IMR-90 (cell line): ENCODE results near the gene CPEB3.

Source experiments
- CEBPB ChIP-seq: IDR thresholded peaks from 2 replicates; pipeline ENCODE4 v1.6.1; 2012; ENCODE audit warnings: low read depth, low read length, improper control_type of control experiment
- CHD1 ChIP-seq: IDR thresholded peaks from 2 replicates; pipeline ENCODE4 v1.6.1; 2012; ENCODE audit warnings: low read depth, low read length, improper control_type of control experiment
- MAFK ChIP-seq: IDR thresholded peaks from 2 replicates; pipeline ENCODE4 v1.6.1; 2012; ENCODE audit warnings: low read depth, low read length, improper control_type of control experiment
- MXI1 ChIP-seq: IDR thresholded peaks from 2 replicates; pipeline ENCODE4 v1.6.1; 2012; ENCODE audit warnings: low read depth, mild to moderate bottlenecking, low read length, moderate library complexity, borderline replicate concordance
- POLR2A ChIP-seq: IDR thresholded peaks from 2 replicates; pipeline ENCODE4 v1.6.1; 2012; ENCODE audit warnings: mild to moderate bottlenecking, low read depth, low read length
- RAD21 ChIP-seq: IDR thresholded peaks from 2 replicates; pipeline ENCODE4 v1.6.1; 2012; ENCODE audit warnings: low read length, improper control_type of control experiment
- RCOR1 ChIP-seq: IDR thresholded peaks from 2 replicates; pipeline ENCODE4 v1.6.1; 2012; ENCODE audit warnings: mild to moderate bottlenecking, low read length, improper control_type of control experiment; ENCODE audit not compliant: insufficient replicate concordance
- RFX5 ChIP-seq: IDR thresholded peaks from 2 replicates; pipeline ENCODE4 v1.8.0; 2012; ENCODE audit warnings: low read depth, mild to moderate bottlenecking, low read length, moderate library complexity
- SMC3 ChIP-seq: fragments of 150-350 bp; IDR thresholded peaks from 2 replicates; pipeline ENCODE4 v1.6.1; 2016; ENCODE audit warnings: low read depth, mild to moderate bottlenecking, antibody characterized with exemption, low read length, moderate library complexity
- TF ChIP-seq, protein P1 (sequence below): conservative IDR thresholded peaks from 2 replicates; pipeline ENCODE4 v1.5.1; 2012; ENCODE audit warnings: mild to moderate bottlenecking, low read depth, low read length, improper control_type of control experiment
- TF ChIP-seq, protein P2 (sequence below): fragments of 150-350 bp; IDR thresholded peaks from 2 replicates; pipeline ENCODE4 v1.6.1; 2017; ENCODE audit warnings: mild to moderate bottlenecking, antibody characterized with exemption, low read length, low read depth
- TF ChIP-seq, protein P3 (sequence below): fragments of 150-350 bp; IDR thresholded peaks from 2 replicates; pipeline ENCODE4 v1.6.1; 2016; ENCODE audit warnings: low read depth, mild to moderate bottlenecking, low read length, moderate library complexity, borderline replicate concordance

DNA sequence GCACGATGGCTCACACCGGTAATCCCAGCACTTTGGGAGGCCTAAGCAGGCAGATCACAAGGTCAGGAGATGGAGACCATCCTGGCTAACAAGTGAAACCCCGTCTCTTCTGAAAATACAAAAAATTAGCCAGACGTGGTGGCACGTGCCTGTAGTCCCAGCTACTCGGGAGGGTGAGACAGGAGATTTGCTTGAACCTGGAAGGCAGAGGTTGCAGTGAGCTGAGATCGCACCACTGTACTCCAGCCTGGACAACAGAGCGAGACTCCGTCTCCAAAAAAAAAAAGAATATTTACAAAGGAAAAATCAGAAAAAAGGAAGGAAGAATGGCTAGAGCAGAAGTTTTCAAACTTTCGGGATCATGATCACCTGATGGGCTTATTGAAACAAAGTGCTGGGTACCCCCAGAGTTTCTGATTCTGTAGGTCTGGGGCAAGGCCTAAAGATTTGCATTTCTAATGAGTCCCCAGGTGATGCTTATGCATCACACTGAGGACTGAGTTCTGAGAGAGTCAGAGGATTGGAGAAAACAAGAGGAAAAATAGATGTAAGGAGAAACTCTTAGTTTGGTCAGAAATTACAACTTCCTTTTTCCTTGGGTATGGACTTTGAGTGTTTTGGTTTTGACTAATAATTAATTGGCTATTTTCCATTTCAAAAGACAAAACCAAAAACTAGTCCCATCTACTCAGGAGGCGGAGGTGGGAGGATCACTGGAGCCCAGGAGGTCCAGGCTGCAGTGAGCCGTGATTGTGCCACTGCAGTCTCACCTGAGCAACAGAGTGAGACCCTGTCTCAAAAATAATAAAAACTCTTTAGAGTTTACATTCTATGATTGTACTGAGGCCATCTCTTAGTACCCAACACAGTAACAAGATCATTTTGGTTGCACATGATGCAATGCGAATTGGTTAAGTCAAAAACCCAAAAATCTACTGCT, 14.5 kb upstream of the CPEB3 start:
- TF ChIP-seq, protein P1, sequence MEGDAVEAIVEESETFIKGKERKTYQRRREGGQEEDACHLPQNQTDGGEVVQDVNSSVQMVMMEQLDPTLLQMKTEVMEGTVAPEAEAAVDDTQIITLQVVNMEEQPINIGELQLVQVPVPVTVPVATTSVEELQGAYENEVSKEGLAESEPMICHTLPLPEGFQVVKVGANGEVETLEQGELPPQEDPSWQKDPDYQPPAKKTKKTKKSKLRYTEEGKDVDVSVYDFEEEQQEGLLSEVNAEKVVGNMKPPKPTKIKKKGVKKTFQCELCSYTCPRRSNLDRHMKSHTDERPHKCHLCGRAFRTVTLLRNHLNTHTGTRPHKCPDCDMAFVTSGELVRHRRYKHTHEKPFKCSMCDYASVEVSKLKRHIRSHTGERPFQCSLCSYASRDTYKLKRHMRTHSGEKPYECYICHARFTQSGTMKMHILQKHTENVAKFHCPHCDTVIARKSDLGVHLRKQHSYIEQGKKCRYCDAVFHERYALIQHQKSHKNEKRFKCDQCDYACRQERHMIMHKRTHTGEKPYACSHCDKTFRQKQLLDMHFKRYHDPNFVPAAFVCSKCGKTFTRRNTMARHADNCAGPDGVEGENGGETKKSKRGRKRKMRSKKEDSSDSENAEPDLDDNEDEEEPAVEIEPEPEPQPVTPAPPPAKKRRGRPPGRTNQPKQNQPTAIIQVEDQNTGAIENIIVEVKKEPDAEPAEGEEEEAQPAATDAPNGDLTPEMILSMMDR = no peak
- TF ChIP-seq POLR2A (no peak), RFX5 (no peak), RAD21 (no peak), SMC3 (no peak), MAFK (no peak), CHD1 (no peak), MXI1 (no peak), RCOR1 (no peak), CEBPB (no peak)
- TF ChIP-seq, protein P2, sequence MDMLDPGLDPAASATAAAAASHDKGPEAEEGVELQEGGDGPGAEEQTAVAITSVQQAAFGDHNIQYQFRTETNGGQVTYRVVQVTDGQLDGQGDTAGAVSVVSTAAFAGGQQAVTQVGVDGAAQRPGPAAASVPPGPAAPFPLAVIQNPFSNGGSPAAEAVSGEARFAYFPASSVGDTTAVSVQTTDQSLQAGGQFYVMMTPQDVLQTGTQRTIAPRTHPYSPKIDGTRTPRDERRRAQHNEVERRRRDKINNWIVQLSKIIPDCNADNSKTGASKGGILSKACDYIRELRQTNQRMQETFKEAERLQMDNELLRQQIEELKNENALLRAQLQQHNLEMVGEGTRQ = no peak
- TF ChIP-seq, protein P3, sequence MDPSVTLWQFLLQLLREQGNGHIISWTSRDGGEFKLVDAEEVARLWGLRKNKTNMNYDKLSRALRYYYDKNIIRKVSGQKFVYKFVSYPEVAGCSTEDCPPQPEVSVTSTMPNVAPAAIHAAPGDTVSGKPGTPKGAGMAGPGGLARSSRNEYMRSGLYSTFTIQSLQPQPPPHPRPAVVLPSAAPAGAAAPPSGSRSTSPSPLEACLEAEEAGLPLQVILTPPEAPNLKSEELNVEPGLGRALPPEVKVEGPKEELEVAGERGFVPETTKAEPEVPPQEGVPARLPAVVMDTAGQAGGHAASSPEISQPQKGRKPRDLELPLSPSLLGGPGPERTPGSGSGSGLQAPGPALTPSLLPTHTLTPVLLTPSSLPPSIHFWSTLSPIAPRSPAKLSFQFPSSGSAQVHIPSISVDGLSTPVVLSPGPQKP = no peak
